Lung (tissue), 12 donors: ENCODE measurements around the gene PCDHB7. TPM values are rescaled to one million over a fixed set of nuclear protein-coding genes. Genes with fewer than 3 reads are reported as not detected.
A peak's percentile ranks its signal among the peaks of the same experiment; 100 is the strongest.
"Not testable (repeated sequence)": the region's sequence is repeated elsewhere in the genome, so short reads cannot be mapped to it uniquely, and the experiment has no call there.

ENCODE experiments used
- ATAC-seq: fragments of 200-7000 bp; cut with Tn5 transposase; one replicate; pipeline ENCODE4 v1.9.1; 2020; ENCODE audit warnings: moderate number of reproducible peaks; ENCODE audit not compliant: insufficient read depth, low FRiP score
- DNase-seq, 3 donors: peaks; one replicate each; pipeline ENCODE4 v3.0.0-alpha.2; 2013 to 2017
- H3K27ac ChIP-seq, 2 donors: one replicate each; pipeline ENCODE4 v1.5.1; 2013; ENCODE audit warnings: mild to moderate bottlenecking in 2 of 2, moderate library complexity in 2 of 2, control low read depth in 1 of 2, inconsistent platforms in 1 of 2, low read depth in 1 of 2, low read length in 1 of 2
- H3K27me3 ChIP-seq, 3 donors: one replicate each; pipeline ENCODE4 v1.5.1; 2013; ENCODE audit warnings: low read length in 2 of 3; ENCODE audit not compliant: control insufficient read depth in 3 of 3, insufficient read depth in 3 of 3
- H3K36me3 ChIP-seq, 4 donors: one replicate each; pipeline ENCODE4 v1.5.1; 2013; ENCODE audit warnings: low read length in 4 of 4, mild to moderate bottlenecking in 1 of 4, moderate library complexity in 1 of 4; ENCODE audit not compliant: control insufficient read depth in 4 of 4, insufficient read depth in 4 of 4
- H3K4me1 ChIP-seq, 5 donors: one replicate each; pipeline ENCODE4 v1.5.1; 2013; ENCODE audit warnings: low read length in 5 of 5, mild to moderate bottlenecking in 2 of 5, moderate library complexity in 1 of 5; ENCODE audit not compliant: control insufficient read depth in 5 of 5, insufficient read depth in 5 of 5
- H3K4me3 ChIP-seq: one replicate; pipeline ENCODE4 v1.5.1; 2013; ENCODE audit warnings: mild to moderate bottlenecking, control low read depth, moderate library complexity
- H3K9ac ChIP-seq, 2 donors: one replicate each; pipeline ENCODE4 v1.5.1; 2013; ENCODE audit warnings: low read length in 2 of 2, control low read depth in 1 of 2; ENCODE audit not compliant: insufficient read depth in 1 of 2
- H3K9me3 ChIP-seq, 4 donors: one replicate each; pipeline ENCODE4 v1.5.1; 2013; ENCODE audit warnings: low read length in 3 of 4, mild to moderate bottlenecking in 1 of 4, moderate library complexity in 1 of 4; ENCODE audit not compliant: control insufficient read depth in 4 of 4, insufficient read depth in 3 of 4
- WGBS, 2 donors: extraction: QIAGEN DNeasy Blood & Tissue Kit; methylation state at CpG; one replicate each; pipeline ENCODE4 v1.1.7; 2013; 5-methylcytosine and 5-hydroxymethylcytosine counted together
- polyA plus RNA-seq, 2 donors: library from polyadenylated mRNA; stranded (reverse); fragments of 200-250 nt; gene quantifications; one replicate each; pipeline ENCODE4 v1.2.1, GENCODE V29; 2013
- total RNA-seq, 2 donors: library from RNA; depleted of rRNA in 1 of 2; stranded (reverse); fragments of >200 nt in 1 of 2; gene quantifications; one replicate each; pipeline ENCODE4 v1.2.1, GENCODE V29; 2014 to 2021
- TF ChIP-seq, protein P1 (sequence below): IDR thresholded peaks from 2 replicates; pipeline ENCODE4 v1.5.1; 2012; ENCODE audit warnings: mild to moderate bottlenecking; ENCODE audit errors: control extremely low read depth, extremely low read depth
- donor health status: control.
- donor health status: control.
- donor health status: Bipolar disorder and iron deficiency.
- donor health status: healthy.
- donor health status: DM: yes; HTN: yes; CAD: no.

The PCDHB7 gene
- total and polyA plus RNA-seq, 4 donors = 0.31 to 4.7 (median 1.8) TPM

DNA sequence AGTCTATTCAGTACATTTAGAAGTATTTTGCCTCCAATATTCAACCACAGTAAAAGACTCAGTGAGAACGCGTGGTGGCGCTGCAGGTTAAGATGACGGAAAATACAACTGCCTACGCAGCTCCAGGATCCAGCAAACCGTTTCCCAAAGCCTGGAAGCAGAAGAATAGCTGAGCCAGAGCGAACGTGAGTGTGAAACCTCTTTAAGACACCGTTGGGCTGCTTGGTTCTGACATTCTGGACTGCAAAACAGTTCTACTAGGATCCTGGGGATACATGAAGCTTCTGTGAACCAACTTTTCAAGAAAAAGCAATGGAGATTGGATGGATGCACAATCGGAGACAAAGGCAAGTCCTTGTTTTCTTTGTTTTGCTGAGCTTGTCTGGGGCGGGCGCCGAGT is 9.8 kb downstream of the PCDHB7 start, which contains the start of gene PCDHB16:
PCDHB16 (plus strand) TSS at position 140 of the 400 bp plus-strand sequence; CDS start at position 313, 173 bp downstream.
- peak within 1 kb of the TSS in 1 of 2 donors; percentile 78 for H3K9ac ChIP-seq
- TF ChIP-seq, protein P1, sequence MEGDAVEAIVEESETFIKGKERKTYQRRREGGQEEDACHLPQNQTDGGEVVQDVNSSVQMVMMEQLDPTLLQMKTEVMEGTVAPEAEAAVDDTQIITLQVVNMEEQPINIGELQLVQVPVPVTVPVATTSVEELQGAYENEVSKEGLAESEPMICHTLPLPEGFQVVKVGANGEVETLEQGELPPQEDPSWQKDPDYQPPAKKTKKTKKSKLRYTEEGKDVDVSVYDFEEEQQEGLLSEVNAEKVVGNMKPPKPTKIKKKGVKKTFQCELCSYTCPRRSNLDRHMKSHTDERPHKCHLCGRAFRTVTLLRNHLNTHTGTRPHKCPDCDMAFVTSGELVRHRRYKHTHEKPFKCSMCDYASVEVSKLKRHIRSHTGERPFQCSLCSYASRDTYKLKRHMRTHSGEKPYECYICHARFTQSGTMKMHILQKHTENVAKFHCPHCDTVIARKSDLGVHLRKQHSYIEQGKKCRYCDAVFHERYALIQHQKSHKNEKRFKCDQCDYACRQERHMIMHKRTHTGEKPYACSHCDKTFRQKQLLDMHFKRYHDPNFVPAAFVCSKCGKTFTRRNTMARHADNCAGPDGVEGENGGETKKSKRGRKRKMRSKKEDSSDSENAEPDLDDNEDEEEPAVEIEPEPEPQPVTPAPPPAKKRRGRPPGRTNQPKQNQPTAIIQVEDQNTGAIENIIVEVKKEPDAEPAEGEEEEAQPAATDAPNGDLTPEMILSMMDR = no peak
- peak within 1 kb of the TSS; percentile 13 for H3K4me3 ChIP-seq
- H3K36me3 ChIP-seq = peaks cover 0 to 3% (median 0%) of the 10 kb centered on the region in 4 donors
- no peak within 1 kb of the TSS for H3K27ac ChIP-seq
- 14 to 17% methylated on average over 13 of the region's 13 CpGs for whole genome bisulfite sequencing, 2 donors
- DNase-seq (peak; percentile 63 to 78 (median 65)), ATAC-seq (peak; percentile 47)
- peaks cover 0 to 1% (median 0%) of the 10 kb centered on the region in 5 donors for H3K4me1 ChIP-seq
- peaks cover 9 to 39% (median 17%) of the 10 kb centered on the region in 4 donors for H3K9me3 ChIP-seq
- H3K27me3 ChIP-seq = peaks cover 0 to 4% (median 3%) of the 10 kb centered on the region in 3 donors

DNA sequence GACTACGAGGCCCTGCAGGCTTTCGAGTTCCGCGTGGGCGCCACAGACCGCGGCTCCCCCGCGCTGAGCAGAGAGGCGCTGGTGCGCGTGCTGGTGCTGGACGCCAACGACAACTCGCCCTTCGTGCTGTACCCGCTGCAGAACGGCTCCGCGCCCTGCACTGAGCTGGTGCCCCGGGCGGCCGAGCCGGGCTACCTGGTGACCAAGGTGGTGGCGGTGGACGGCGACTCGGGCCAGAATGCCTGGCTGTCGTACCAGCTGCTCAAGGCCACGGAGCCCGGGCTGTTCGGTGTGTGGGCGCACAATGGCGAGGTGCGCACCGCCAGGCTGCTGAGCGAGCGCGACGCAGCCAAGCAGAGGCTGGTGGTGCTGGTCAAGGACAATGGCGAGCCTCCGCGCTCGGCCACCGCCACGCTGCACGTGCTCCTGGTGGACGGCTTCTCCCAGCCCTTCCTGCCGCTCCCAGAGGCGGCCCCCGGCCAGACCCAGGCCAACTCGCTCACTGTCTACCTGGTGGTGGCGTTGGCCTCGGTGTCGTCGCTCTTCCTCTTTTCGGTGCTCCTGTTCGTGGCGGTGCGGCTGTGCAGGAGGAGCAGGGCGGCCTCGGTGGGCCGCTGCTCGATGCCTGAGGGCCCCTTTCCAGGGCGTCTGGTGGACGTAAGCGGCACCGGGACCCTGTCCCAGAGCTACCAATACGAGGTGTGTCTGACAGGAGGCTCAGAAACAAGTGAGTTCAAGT is 11.8 kb downstream of the PCDHB7 start:
- H3K9ac ChIP-seq, H3K4me3 ChIP-seq, DNase-seq, H3K36me3 ChIP-seq, ATAC-seq, H3K27ac ChIP-seq, H3K27me3 ChIP-seq, H3K4me1 ChIP-seq: not testable (repeated sequence)
- WGBS, 2 donors = 29 to 39% methylated on average over 31 to 56 of the region's 69 CpGs
- peaks cover 5 to 36% (median 14%) of the 10 kb centered on the region in 4 donors for H3K9me3 ChIP-seq

DNA sequence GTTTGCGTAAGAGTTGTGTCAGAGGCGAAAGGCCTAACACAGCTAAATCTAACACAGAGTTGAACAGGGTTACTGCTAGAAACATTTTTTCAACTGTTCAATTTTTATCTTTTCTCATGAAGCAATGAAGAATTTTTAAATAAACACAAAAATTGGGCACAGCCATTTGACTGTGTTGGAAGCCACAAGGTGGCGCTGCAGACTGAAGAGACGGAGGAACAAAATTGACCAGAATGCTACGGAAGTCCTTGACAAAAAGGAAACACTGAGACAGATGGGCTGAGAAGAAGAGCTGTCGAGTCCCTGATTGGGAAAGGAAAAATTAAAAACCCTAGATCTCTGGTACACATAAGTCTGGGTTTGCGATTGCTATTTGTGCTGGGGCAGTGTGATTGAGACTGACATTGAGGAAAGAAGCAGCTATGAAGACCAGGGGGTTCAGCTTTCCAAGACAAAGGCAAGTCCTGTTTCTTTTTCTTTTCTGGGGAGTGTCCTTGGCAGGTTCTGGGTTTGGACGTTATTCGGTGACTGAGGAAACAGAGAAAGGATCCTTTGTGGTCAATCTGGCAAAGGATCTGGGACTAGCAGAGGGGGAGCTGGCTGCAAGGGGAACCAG is 14.6 kb downstream of the PCDHB7 start, which contains the start of gene PCDHB9:
PCDHB9 (plus strand) TSS at position 265 of the 616 bp plus-strand sequence; CDS start at position 423, 158 bp downstream.
- ATAC-seq (no peak), DNase-seq (peak in 2 of 3 donors; percentile 34 to 50)
- H3K27ac ChIP-seq = no peak within 1 kb of the TSS
- peaks cover 5 to 31% (median 16%) of the 10 kb centered on the region in 4 donors for H3K9me3 ChIP-seq
- TF ChIP-seq, protein P1 = no peak
- H3K4me3 ChIP-seq = no peak within 1 kb of the TSS
- no peaks in the 10 kb centered on the region for H3K27me3 ChIP-seq
- peaks cover 0 to 3% (median 0%) of the 10 kb centered on the region in 4 donors for H3K36me3 ChIP-seq
- peaks cover 0 to 1% (median 0%) of the 10 kb centered on the region in 5 donors for H3K4me1 ChIP-seq
- WGBS, 2 donors = 16% methylated on average over 9 of the region's 9 CpGs
- H3K9ac ChIP-seq = no peak within 1 kb of the TSS

DNA sequence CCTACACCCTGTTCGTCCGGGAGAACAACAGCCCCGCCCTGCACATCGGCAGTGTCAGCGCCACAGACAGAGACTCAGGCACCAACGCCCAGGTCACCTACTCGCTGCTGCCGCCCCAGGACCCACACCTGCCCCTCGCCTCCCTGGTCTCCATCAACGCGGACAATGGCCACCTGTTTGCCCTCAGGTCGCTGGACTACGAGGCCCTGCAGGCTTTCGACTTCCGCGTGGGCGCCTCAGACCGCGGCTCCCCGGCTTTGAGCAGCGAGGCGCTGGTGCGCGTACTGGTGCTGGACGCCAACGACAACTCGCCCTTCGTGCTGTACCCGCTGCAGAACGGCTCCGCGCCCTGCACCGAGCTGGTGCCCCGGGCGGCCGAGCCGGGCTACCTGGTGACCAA is 16.2 kb downstream of the PCDHB7 start:
- peaks cover 5 to 24% (median 10%) of the 10 kb centered on the region in 4 donors for H3K9me3 ChIP-seq
- not testable (repeated sequence) for H3K27ac ChIP-seq, H3K9ac ChIP-seq, H3K36me3 ChIP-seq, ATAC-seq, H3K4me1 ChIP-seq, H3K4me3 ChIP-seq, DNase-seq, H3K27me3 ChIP-seq
- WGBS, 2 donors = 32 to 38% methylated on average over 20 to 32 of the region's 37 CpGs

DNA sequence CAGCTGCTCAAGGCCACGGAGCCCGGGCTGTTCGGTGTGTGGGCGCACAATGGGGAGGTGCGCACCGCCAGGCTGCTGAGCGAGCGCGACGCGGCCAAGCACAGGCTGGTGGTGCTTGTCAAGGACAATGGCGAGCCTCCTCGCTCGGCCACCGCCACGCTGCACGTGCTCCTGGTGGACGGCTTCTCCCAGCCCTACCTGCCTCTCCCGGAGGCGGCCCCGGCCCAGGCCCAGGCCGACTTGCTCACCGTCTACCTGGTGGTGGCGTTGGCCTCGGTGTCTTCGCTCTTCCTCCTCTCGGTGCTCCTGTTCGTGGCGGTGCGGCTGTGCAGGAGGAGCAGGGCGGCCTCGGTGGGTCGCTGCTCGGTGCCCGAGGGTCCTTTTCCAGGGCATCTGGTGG is 16.7 kb downstream of the PCDHB7 start:
- H3K4me1 ChIP-seq, H3K27me3 ChIP-seq, DNase-seq, H3K9ac ChIP-seq, H3K27ac ChIP-seq, H3K36me3 ChIP-seq, H3K4me3 ChIP-seq, ATAC-seq: not testable (repeated sequence)
- WGBS, 2 donors = 27 to 33% methylated on average over 14 to 32 of the region's 35 CpGs
- peaks cover 5 to 23% (median 10%) of the 10 kb centered on the region in 4 donors for H3K9me3 ChIP-seq
